ENCODE measurements around the gene PLA2G5.

GRCh38 chr1:20078711-20079110 is 8.7 kb downstream of the PLA2G5 start:
- TF ChIP-seq EZH2phosphoT487 (IDR thresholded peaks at IDR 0.05; ENCODE audit: borderline replicate concordance, low read depth, low read length) (no peak), CTCF (conservative IDR thresholded peaks at IDR 0.05; ENCODE audit: low read length) (no peak)
